ENCODE results near the gene GALNT17. TPM values are rescaled to one million over a fixed set of nuclear protein-coding genes. Genes with fewer than 3 reads are reported as not detected.

GALNT17 gene
- polyA plus RNA-seq, 2 of the 4 experiments (the other 2 are of a cell fraction): not detected

DNA sequence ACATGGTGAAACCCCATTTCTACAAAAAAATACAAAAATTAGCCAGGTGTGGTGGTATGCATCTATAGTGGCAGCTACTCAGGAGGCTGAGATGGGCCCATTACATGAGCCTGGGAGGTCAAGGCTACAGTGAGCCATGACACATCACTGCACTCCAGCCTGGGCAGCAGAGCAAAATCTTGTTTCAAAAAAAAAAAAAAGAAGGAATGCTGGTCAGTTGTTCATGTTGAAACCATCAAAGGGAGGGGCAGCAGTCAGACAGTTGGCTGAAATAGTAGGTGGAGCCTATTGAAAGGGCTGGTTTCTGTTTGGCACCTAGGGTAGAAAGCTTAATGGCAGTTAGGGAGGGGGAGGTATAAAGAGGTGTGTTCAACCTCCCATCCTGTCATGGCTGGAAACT lies 323.0 kb downstream of the GALNT17 start:
- TF ChIP-seq BHLHE40 (IDR thresholded peaks at IDR 0.05; ENCODE audit: low read depth, low read length) (no peak), HOXB5 (CRISPR knock-in tag; IDR thresholded peaks at IDR 0.05) (no peak), FOSL2 (IDR thresholded peaks at IDR 0.05) (no peak), FOSL2 (CRISPR knock-in tag; IDR thresholded peaks at IDR 0.05) (no peak), KDM5A (IDR thresholded peaks at IDR 0.05) (no peak), ZC3H11A (IDR thresholded peaks at IDR 0.05) (no peak), CHD2 (IDR thresholded peaks at IDR 0.05; ENCODE audit: low read length, partially characterized antibody) (no peak), PHF8 (IDR thresholded peaks at IDR 0.05; ENCODE audit: borderline replicate concordance, low read depth) (no peak), RNF2 (IDR thresholded peaks at IDR 0.05; ENCODE audit: borderline replicate concordance, low read depth) (no peak), SREBF2 (IDR thresholded peaks at IDR 0.05) (no peak), SMC3 (IDR thresholded peaks at IDR 0.05) (no peak), MAZ (IDR thresholded peaks at IDR 0.05; ENCODE audit: borderline replicate concordance, low read depth, low read length) (no peak), NR3C1 (IDR thresholded peaks at IDR 0.05) (no peak), MYC (IDR thresholded peaks at IDR 0.05; ENCODE audit: borderline replicate concordance, low read length) (no peak), HEYL (CRISPR knock-in tag; IDR thresholded peaks at IDR 0.05) (no peak), RFX5 (IDR thresholded peaks at IDR 0.05) (no peak)
- TF ChIP-seq, protein P1, sequence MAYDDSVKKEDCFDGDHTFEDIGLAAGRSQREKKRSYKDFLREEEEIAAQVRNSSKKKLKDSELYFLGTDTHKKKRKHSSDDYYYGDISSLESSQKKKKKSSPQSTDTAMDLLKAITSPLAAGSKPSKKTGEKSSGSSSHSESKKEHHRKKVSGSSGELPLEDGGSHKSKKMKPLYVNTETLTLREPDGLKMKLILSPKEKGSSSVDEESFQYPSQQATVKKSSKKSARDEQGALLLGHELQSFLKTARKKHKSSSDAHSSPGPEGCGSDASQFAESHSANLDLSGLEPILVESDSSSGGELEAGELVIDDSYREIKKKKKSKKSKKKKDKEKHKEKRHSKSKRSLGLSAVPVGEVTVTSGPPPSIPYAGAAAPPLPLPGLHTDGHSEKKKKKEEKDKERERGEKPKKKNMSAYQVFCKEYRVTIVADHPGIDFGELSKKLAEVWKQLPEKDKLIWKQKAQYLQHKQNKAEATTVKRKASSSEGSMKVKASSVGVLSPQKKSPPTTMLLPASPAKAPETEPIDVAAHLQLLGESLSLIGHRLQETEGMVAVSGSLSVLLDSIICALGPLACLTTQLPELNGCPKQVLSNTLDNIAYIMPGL (CRISPR knock-in tag; IDR thresholded peaks at IDR 0.05; ENCODE audit: borderline replicate concordance): no peak
- TF ChIP-seq, protein P2, sequence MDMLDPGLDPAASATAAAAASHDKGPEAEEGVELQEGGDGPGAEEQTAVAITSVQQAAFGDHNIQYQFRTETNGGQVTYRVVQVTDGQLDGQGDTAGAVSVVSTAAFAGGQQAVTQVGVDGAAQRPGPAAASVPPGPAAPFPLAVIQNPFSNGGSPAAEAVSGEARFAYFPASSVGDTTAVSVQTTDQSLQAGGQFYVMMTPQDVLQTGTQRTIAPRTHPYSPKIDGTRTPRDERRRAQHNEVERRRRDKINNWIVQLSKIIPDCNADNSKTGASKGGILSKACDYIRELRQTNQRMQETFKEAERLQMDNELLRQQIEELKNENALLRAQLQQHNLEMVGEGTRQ (IDR thresholded peaks at IDR 0.05): no peak
- TF ChIP-seq, protein P3, sequence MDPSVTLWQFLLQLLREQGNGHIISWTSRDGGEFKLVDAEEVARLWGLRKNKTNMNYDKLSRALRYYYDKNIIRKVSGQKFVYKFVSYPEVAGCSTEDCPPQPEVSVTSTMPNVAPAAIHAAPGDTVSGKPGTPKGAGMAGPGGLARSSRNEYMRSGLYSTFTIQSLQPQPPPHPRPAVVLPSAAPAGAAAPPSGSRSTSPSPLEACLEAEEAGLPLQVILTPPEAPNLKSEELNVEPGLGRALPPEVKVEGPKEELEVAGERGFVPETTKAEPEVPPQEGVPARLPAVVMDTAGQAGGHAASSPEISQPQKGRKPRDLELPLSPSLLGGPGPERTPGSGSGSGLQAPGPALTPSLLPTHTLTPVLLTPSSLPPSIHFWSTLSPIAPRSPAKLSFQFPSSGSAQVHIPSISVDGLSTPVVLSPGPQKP (IDR thresholded peaks at IDR 0.05; ENCODE audit: low read depth, low read length): no peak
- ATAC-seq: no peak
- no peak for FAIRE-seq

DNA sequence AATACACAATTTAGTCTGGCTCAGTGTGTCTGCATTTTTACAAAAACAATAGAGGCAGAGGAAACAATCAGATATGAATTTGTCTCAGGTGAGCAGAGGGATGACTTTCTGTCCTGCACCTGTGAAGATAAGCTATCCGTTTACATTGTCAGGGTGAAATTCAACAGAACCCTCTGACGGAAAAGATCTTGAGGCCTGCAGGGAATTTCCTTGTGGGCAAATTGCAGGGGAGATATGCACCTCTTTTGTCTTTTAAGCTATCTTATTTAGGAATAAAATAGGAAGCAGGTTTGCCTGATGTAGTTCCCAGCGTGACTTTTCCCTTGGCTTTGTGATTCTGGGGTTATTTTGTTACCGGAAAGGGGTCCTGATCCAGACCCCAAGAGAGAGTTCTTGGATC lies 325.1 kb downstream of the GALNT17 start:
- TF ChIP-seq TP53 (CRISPR knock-in tag; IDR thresholded peaks at IDR 0.05) (no peak), CBX8 (IDR thresholded peaks at IDR 0.05) (no peak)
- ATAC-seq (no peak), DNase-seq (ENCODE audit: low read depth in 1 of 2, low spot score in 1 of 2) (no peak), FAIRE-seq (no peak)
- 34% methylated on average over 4 of the region's 4 CpGs for WGBS (ENCODE audit: missing lambda C conversion rate)
- POLR2A ChIA-PET: no interaction called here
- Histone ChIP-seq H3K27ac (no peak overlapping the region), H3K4me1 (no peaks in the 10 kb centered on the region), H3K4me3 (no peak overlapping the region), H3K4me2 (no peak overlapping the region), H3K9me3 (no peaks in the 10 kb centered on the region)
- CTCF ChIA-PET: no interaction called here

More for the DNA sequence above, 323.0 kb downstream of the GALNT17 start:
- Histone ChIP-seq H3K4me3 (no peak overlapping the region), H3K9me3 (no peaks in the 10 kb centered on the region), H3K4me1 (no peaks in the 10 kb centered on the region), H3K27ac (no peak overlapping the region), H3K4me2 (no peak overlapping the region)
- ChIA-PET POLR2A (no interaction called here), CTCF (interaction anchor here (1.3 kb wide), 1 partner anchor 9 kb away, joined by 3 read pairs; no protein-coding TSS in a partner anchor)
- no peak for DNase-seq (ENCODE audit: low read depth in 1 of 2, low spot score in 1 of 2)

DNA sequence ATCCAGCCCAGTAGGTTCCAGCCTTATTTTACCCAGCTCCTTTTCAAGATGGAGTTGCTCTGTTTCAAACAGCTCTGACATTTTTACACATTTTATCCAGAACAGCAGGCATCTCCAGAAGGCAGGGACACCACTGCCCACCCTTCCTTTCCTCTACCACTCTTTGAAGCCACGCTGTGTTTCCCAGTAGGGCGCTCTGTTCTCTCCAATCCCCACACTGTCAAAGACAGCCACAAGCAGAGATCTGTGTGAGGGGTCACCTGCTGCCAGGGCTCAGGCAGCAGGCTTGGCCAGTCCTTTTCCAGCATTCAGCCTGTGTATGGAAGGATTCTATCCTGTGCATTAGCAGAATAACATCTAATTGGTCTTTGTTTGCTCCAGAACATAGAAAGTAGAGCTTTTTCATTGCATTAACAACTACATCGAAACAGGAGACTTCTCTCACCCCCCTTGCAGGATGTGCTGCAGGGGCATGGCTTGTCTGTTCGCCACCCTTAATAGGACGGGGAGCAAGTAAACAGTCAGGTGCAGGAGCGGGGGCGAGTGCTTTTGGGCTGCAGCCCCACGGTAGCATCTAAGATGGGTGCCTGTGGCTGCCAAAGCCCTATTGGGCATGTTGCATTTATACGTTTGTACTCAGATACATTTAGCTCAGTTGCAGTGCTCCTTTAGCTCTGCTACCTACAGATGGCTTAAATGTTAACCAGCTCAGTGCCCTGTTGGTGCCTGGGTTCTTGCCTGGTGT lies 326.1 kb downstream of the GALNT17 start:
- Histone ChIP-seq H3K27ac (no peak overlapping the region), H3K4me2 (no peak overlapping the region), H3K4me3 (no peak overlapping the region), H3K4me1 (no peaks in the 10 kb centered on the region), H3K9me3 (no peaks in the 10 kb centered on the region)
- POLR2A ChIA-PET: no interaction called here
- ATAC-seq: no peak
- 6% methylated on average over 9 of the region's 9 CpGs for WGBS (ENCODE audit: missing lambda C conversion rate)
- DNase-seq (ENCODE audit: low read depth in 1 of 2, low spot score in 1 of 2): no peak
- no peak for FAIRE-seq
- CTCF ChIA-PET: no interaction called here
- TF ChIP-seq SREBF2 (IDR thresholded peaks at IDR 0.05): no peak
- TF ChIP-seq EHMT2 (IDR thresholded peaks at IDR 0.05; ENCODE audit: low read depth): no peak
- TF ChIP-seq ESRRA (IDR thresholded peaks at IDR 0.05; ENCODE audit: borderline replicate concordance, low read length): no peak
- no peak for TF ChIP-seq ZNF302 (CRISPR knock-in tag; IDR thresholded peaks at IDR 0.05)
- TF ChIP-seq, protein P4, sequence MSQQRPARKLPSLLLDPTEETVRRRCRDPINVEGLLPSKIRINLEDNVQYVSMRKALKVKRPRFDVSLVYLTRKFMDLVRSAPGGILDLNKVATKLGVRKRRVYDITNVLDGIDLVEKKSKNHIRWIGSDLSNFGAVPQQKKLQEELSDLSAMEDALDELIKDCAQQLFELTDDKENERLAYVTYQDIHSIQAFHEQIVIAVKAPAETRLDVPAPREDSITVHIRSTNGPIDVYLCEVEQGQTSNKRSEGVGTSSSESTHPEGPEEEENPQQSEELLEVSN (IDR thresholded peaks at IDR 0.05; ENCODE audit: borderline replicate concordance, low read depth): no peak
- TF ChIP-seq RNF2 (IDR thresholded peaks at IDR 0.05; ENCODE audit: borderline replicate concordance, low read depth): no peak
- TF ChIP-seq RFX5 (IDR thresholded peaks at IDR 0.05): no peak
- no peak for TF ChIP-seq GATA3 (IDR thresholded peaks at IDR 0.05; ENCODE audit: borderline replicate concordance)
- TF ChIP-seq CHD4 (IDR thresholded peaks at IDR 0.05; ENCODE audit: borderline replicate concordance): no peak
- no peak for TF ChIP-seq ZC3H11A (IDR thresholded peaks at IDR 0.05)
- TF ChIP-seq KDM5A (IDR thresholded peaks at IDR 0.05): no peak
- TF ChIP-seq CEBPB (IDR thresholded peaks at IDR 0.05): no peak
